Activated T-cell treated with anti-CD3 and anti-CD28 coated beads for 4 hours (primary cell): ENCODE results near the gene STK32B.
"Not testable (repeated sequence)": the region's sequence is repeated elsewhere in the genome, so short reads cannot be mapped to it uniquely, and the experiment has no call there.

Experiments used
- DNase-seq: peaks from one replicate; pipeline ENCODE4 v3.0.0-alpha.2; 2020

The STK32B gene

DNA sequence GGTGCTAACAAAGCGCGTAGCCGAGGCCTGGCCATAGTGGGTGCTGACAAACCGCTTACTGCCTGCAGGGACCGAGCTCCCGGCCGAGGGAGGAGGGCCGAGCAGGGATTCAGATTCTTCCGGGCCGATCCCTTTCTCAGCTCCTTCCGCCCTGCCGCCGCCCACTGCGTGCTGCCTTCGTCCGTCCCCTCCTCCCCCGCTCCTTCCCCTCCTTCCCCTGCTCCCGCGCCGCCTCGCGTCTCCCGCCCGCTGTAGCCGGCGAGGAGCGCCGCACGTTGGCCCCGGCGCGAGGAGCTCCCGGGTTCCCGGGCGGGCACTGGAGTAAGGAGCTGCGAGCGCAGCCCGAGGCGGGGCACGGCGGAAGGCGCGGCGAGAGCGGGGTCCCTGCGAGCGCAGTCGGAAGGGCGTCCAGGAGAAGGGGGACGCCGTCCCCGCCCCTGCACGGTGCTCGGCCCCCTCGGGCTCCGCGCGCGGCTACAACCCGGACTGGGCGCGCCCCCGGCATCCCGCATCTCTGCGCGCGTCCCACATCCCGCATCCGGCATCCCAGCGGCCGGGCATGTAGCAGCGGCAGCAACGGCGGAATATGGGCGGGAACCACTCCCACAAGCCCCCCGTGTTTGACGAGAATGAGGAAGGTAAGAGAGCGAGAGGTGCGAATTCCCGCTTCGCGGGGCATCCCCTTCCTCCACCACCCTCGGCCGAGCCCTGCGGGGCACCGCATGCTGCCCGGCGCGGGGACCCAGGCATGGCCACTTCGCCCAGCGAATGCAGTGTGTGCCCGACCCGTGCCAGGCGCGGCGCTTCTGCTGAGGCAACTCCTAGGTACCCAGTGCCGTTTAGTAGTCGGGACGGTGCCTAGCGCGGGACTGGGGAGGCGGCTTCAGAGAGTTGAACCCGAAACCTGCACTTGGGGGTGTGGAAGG lies at the start of gene STK32B:
STK32B (plus strand) TSS at position 203 of the 926 bp plus-strand sequence.
- no peak for DNase-seq

DNA sequence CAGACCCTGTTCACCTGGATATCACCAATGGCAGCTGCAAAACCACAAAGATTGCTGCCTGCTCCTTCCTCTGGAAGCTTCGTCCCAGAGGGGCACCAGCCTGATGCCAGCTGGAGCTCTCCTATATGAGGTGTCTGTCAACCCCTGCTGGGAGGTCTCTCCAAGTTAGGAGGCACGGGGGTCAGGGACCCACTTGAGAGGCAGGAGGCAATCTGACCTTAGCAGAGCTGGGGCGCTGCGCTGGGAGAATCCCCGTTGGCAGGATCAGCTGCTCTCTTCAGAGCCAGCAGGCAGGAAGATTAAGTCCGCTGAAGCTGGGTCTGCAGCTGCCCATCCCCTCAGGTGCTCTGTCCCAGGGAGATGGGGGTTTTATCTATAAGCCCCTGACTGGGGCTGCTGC lies 49.6 kb upstream of the STK32B start:
- not testable (repeated sequence) for DNase-seq

DNA sequence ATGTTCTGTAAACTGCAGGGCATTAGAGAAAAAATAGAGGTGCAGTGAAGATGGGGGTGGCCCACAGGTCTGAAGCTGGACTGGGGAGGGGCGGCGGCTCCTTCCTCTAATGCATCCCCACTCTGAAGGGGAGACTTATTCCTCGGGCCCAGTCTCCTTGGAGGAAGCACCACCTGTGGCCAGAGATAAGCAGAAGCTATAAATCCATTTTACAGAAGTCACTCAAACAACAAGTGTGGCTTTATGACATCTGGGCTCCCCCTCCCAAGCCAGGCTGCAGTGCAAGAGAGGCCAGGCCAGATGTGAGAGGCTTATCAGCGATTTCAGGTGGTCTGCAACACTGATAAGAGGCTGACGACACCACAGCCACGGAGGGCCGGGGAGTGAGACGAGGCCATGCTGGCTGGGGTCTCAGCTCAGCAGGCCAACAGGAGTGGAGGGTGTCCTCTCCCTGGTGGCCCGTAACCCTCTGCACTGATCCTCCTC lies 47.9 kb upstream of the STK32B start:
- DNase-seq, result no peak

DNA sequence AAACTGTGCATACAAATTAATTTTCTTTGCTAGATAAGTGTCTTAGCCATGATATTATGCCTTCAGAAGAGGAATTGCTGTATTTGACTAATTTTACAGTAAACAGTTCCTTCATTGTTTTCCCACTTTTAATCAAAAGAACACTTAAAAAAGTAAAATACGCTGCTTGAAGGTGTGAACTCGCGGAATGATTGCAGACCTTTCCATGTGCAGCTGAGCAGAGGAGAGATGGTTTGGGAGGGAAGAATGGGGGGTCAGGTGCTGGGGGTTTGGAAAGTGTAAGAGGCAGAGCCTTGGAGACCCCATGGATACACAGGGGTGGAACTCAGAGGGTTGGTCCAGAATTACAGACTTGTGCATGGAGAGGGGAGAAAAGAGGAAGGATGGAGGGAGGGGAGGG lies 47.4 kb upstream of the STK32B start:
- no peak for DNase-seq

DNA sequence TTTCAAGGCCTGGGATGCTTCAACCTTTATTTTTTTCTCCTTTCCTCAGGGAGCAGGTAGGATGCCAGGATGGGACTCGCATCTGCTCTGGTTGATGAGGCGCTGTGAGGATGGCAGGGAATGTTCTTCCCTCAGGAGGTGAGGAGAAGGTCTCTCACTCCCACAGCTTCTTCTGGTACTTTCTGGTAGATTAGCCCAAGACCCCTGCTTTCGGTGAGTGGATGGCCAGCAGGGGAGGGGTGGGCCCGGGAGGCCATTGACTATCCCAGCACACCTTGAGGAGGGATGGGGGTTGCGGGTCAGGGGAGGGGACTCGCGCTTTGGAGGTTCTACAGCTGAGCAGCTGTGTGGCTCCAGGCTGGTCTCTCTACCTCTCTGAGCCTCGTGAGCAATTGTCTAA lies 46.8 kb upstream of the STK32B start:
- DNase-seq, result no peak

DNA sequence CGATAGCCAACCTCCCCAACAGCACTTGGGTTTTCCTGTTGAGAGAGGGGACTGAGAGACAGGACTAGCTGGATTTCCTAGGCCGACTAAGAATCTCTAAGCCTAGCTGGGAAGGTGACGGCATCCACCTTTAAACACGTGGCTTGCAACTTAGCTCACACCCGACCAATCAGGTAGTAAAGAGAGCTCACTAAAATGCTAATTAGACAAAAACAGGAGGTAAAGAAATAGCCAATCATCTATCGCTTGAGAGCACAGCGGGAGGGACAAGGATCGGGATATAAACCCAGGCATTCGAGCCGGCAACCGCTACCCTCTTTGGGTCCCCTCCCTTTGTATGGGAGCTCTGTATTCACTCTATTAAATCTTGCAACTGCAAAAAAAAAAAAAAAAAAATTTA lies 44.3 kb upstream of the STK32B start:
- DNase-seq, result not testable (repeated sequence)

DNA sequence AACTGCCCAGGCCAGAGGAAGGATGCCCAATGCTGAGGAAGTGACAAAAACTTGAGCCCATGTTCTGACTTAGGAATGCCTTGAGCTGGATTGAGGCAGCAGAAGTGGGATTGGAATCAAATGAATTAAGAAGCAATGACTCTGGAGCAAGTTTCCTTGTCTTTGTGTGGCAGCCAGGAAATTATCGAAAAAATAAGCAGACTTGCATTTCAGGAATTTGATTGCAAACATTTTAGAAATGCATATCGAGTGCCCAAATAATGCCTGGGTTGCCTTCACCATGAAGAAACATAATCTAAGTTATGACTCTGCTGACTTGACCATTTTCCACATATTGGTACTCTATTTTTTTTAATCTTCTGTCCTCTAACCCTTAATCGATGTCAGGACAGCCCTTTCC lies 41.5 kb upstream of the STK32B start:
- DNase-seq, result no peak

DNA sequence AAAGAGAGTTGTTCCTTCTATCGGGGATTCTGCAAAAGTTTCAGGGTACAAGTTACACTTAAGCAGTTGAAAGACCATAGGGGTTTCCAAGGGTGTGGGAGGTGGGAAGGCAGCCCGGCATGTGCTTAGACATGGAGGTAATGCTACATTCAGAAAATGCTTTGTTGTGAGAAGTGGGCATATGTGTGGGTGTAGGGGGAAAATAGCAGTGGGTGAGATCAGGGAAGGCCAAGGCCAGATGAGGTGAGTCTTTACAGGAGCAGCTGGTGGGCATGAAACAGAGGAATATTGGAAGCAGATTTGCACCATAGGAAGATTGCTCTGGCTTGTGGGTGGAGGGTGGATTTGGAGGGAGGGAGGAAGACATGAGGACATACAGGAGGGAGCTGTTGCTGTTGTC lies 40.3 kb upstream of the STK32B start:
- no peak for DNase-seq

DNA sequence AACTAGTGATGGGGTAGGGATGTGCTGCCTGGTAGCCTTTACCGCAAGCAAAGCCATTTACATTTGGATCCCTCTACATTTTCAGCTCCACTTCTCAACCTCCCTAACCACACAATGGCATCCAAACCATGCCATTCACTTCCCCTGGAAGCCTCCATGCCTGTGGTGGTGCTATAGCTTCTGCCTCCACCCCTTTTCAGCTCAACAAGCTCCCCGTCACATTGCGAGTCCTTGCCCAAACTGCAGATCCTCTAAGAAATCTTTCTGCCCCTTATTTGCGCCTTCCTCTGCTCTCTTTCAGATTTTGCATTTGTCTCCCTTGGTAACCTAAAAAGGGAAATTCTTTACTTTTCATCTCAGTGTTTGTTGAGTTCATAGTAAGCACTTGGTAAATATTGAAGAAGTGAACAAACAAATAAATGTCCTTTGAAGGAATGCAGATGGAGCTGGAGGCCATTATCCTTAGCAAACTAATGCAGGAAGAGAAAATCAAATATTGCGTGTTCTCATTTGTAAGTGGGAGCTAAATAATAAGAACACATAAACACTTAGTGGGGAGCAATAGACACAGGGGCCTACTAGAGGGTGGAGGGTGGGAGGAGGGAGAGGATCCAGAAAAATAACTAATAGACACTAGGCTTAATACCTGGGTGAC lies 38.9 kb upstream of the STK32B start:
- no peak for DNase-seq

DNA sequence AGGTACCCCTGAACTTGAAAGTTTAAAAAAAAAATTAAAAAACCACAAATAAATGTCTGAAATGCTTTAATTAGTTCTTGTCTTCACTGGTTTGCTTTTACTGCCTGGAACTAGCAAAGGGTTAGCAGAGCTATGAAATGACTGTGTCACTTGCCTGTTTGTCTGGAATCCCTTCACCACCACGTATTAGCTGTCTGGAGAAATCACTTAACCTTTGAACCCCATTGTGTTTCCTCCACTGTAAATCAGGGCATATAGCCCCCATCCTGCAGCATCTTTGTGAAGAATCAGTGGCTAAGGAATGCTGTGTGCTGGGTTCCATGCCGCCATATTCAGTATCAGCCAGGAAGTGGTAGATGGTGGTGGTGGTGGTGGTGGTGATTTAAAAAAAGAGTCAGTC lies 38.3 kb upstream of the STK32B start:
- no peak for DNase-seq

DNA sequence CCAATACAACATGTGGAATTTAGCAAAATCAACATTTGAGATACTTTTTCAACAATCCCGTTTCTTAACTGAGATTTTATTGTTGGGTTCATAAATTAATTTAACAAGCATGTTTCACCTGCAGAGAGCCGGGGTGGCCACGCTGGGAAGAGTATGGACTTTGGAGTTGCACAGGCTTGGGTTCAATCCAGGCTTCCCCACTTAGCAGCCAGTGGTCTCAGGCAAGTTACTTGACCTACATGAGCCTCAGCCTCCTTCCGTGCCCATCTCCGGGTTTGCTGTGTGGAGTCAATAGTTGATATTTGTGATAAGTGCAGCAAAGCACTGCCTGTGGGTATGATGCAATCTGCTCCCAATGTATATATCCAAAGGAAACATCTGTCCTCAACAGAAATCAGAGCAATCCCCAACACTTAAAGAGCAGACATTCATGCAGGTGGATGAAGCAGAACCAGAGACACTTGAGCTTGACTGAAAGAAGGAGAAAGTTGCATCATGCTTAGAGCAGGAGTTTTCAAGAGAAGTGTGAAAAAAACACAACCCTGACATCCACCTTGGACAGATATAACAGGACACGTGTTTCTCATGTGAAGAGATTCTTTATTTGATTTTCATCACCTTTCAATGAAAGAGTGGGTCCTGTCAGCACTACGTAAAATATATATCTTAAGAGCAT lies 37.1 kb upstream of the STK32B start:
- DNase-seq, result no peak

DNA sequence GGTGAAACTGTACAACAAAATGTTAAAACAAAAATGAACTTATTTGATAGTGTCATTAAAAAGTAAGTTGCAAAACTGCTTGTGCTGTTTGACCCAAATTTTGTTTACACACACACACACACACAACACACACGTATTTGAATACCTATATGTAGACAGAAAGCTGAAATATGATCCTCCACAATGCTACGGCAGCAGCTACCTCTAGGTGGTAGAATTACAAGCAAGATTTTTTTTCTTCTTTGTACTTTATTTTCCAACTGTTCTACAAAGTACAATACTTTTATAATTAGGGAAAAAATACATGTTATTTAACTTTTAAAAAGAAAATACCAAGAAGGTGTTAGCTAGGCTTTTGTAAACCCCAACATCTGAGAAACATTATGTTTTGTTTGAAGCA lies 33.2 kb upstream of the STK32B start:
- DNase-seq, result no peak

DNA sequence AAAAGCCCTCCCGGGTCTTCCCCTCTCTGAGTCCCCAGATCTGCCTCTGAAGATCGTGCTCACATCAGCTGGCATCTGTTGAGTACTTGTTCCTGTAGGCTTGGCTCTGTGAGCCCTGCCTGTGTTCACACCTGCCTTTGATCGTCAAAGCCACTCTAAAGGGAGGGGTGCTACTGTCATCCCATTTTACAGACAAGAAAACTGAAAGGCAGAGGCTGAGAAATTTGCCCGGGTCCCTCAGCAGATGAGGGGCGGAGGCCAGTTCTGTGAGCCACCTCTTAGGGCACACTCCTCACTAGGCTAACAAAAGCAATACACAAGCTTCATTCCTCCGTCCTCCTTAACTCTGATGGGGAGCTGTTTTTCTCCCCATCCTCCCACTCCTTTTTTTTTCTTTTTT lies 32.7 kb upstream of the STK32B start:
- no peak for DNase-seq

DNA sequence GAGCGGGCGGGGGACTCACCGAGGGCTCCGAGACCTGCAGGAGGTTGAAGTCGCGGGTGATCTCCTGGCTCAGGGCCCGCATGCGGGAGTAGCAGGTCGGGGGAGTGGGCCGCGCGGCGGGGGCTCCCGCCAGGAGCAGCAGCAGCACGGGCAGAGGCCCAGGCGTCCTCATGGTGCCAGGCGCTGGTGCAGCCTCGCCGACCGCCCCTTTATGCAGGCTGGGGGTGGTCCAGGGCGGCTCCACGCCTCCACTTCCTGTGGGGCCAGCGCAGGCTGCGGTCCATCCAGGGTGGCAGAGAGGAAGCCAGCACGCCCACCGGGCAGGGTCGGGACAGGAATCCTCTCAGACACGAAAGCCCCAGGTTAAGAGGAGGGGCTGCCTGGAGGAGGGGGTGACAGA lies 32.0 kb upstream of the STK32B start, which contains the start of gene CYTL1:
CYTL1 (minus strand) TSS at position 185 of the 400 bp plus-strand sequence; CDS start at position 172, 13 bp downstream.
- no peak for DNase-seq

DNA sequence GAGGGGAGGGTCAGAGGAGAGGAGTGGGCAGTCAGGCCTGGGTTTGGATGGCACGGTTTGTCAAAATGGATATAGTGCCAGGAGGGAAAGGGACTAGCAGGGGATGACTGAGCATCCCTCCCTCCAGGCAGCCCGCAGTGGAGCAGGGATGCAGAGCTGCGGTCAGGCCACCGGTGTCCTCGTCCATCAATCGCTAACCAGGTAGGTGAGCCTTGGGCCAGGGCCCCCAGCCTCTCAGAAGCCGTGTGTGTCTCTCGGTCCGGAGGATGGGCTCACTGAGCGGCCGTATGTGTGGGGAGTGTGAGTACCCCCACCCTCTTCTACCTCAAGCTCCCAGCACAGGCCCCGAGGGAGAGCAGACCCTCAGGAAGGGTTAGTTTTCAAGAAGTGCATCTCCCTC lies 31.5 kb upstream of the STK32B start:
- no peak for DNase-seq

DNA sequence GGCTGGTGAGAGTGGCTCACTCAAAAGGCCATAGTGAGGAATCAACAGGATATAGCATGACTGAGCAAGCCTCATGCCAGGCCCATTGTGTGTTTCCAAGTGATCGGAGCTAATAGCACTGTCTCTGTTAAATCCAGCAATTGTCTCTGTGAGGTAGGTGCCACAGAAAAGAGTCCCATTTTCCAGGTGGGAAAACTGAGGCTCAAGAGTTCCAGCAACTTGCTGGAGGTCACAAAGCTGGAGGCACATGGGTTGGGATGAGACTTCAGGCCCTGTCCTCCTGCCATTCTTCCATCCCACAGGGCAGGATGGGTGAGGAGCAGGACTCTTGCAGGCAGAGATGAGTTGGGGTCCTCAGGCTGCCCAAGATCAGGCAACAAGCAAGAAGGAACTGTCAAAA lies 30.9 kb upstream of the STK32B start:
- no peak for DNase-seq

DNA sequence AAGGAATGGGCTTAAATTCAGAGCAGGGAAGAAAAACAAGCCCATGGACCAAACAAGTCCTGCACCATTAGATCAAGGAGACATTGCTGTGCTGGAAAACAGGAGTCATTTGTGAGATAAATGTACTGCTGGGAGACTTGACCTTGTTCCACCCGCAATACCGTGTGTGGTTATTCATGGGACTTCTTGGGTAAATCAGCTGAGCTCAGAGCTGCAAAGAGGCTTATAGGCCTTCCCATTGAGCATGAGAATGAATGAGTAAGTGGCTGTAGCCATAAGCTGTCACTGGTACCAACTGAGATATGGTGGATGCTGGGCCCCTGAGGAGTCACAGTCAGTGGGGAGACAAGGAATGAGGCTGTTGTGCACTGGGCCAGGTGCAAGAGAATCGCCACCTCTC lies 29.7 kb upstream of the STK32B start:
- DNase-seq, result no peak

DNA sequence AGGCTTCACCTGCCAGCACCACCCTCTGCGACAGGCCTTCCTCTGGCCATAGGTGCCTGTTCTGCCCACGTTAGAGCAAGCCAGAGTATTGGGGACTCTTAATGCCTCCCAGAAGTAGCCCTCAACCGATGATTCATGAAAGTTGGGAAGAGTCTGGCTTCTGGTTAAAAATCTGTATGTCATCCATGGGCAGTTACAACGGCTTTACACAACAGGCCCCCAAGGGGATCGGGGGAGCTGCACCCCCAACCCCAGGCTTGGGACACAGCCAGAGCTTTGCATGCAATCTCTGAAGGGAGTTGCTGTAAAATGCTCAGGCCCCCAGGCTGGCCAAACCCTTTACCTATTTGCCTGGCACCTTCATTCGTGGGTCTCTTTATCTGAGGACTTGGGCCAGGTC lies 26.6 kb upstream of the STK32B start:
- DNase-seq, result no peak

DNA sequence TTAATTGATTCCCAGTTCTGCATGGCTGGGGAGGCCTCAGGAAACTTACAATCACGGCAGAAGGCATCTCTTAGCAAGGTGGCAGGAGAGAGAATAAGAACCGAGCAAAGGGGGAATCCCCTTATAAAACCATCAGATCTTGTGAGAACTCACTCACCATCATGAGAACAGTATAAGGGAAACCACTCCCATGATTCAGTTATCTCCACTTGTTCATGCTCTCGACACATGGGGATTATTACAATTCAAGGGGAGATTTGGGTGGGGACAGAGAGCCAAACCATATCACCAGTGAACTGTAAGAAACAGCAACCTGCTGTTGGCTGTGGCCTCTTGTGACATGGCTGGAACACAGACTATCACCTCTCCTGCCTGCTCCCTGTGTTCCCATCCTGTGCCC lies 24.9 kb upstream of the STK32B start:
- no peak for DNase-seq

DNA sequence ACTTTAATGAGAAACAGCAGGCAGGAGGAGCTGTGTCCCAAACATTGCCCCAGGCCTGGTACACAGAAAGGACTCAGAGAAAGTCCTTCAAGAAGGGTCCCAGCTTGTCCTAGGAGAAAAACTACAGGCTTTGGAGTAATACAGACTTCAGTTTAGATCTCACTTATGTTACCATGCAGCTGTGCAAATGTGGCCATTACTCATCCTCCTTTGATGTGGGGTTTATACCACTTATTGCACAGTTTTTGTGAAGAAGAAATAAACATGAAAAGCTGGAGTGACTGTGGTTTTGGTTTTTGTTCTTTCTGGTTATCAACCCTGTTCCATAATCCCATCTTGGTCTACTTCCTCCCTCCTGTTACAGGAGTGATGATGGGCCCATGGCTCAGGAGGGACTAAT lies 23.9 kb upstream of the STK32B start:
- DNase-seq, result no peak

DNA sequence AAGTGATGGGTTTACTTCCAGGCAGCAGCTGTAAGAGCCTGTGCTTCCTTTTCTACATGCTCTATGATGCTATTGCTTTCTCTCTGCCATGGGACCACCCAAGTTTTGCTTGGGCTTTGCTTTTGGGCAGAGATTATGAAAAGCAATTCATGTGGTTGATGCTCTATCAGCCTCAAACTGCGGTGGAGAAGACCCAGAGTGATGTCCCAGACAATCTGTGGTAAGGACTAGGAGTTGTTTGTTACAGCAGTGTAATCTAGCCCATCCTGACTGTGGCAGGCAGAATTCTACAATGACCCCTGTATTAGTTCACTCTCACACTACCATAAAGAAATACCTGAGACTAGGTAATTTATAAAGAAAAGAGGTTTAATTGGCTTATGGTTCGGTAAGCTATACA lies 22.8 kb upstream of the STK32B start:
- DNase-seq, result no peak

DNA sequence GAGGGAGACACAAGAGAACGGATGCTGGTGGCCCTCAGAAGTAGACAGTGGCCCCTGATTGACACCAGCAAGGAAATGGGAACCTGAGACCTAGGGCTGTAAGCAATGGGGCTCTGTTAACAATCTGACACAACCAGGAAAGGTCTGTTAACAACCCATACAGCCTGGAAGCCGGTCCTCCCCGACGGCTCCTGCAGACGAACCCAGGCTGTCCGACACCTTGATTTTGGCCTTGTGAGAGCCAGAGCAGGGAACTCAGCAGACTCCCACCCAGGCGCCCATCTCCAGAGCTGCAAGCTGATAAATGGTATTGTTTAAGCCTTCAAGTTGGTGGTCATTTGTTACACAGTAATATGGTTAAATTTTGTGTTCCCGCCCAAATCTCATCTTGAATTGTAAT lies 21.8 kb upstream of the STK32B start:
- DNase-seq, result no peak

DNA sequence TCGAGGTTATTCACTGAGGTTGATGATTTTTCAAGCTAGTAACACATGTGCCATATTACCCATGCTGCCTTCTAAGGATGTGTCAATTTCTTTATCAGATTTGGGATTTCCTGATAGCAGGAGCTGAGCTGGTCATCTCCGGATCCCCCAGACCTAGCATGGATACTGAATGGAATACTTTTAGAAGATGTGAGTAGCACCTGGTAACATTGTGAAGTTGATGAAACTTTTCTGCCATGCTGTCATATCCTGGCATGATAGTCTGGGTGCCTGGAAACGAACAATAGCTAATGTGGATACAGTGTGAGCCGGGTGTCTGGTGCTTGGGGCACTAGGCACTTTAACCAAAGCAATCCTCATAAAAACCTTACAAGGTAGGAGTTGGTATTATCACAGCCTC lies 21.1 kb upstream of the STK32B start:
- no peak for DNase-seq

DNA sequence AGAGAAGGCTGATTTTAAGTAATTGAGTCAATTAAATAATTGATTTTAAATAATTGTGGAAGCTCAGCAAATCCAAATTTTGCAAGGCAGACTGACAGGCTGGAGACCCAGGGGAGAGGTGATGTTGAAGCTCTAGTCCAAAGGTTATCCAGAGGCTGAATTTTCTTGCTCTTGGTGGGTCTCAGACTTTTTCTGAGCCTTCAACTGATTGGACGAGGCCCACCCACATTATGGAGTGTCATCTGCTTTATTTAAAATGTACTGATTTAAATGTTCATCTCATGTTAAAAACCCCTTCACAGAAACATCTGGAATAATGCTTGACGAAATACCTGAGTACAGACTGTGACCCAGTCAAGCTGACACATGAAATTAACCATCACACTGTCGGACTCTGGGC lies 20.4 kb upstream of the STK32B start:
- DNase-seq, result no peak
